ENCODE data around the gene IL10RB. TPM values are rescaled to one million over a fixed set of nuclear protein-coding genes. Genes with fewer than 3 reads are reported as not detected.

IL10RB gene
- total and polyA plus RNA-seq, 2 of the 4 experiments (the other 2 are of a cell fraction), result 20.1 to 45.2 TPM

GRCh38 chr21:33273044-33273443, 6.9 kb downstream of the IL10RB start:
- H3K9ac ChIP-seq (ENCODE audit: low read depth, low read length), result no peak overlapping the region
- peaks cover 10 to 21% of the 10 kb centered on the region in 2 experiments; a peak in 3 of 4 replicates for H3K79me1 ChIP-seq (ENCODE audit: low read depth in 1 of 2, low read length in 2 of 2)
- no peak for DNase-seq
- no TSS peak for BruUV-seq (replicated peaks)
- ChIA-PET CTCF (no interaction called here), POLR2A (ENCODE audit: unreplicated experiment) (no interaction called here)
- H2BK15ac ChIP-seq (ENCODE audit: low read depth, low read length), result no peak overlapping the region
- no peak overlapping the region for H3K4ac ChIP-seq (ENCODE audit: low read depth, low read length)
- no peak overlapping the region for H3K4me2 ChIP-seq (ENCODE audit: low read depth, low read length)
- no peaks in the 10 kb centered on the region for H3K4me1 ChIP-seq (ENCODE audit: control insufficient read depth, insufficient read depth, low read length)
- no peak for TF ChIP-seq ELK1 (IDR thresholded peaks at IDR 0.05; ENCODE audit: borderline replicate concordance, low read depth, low read length)
- no peak for TF ChIP-seq POLR2A (IDR thresholded peaks at IDR 0.05; ENCODE audit: low read depth, low read length)
- no peak for TF ChIP-seq CEBPB (IDR thresholded peaks at IDR 0.05; ENCODE audit: low read depth, low read length)
- TF ChIP-seq BHLHE40 (IDR thresholded peaks at IDR 0.05; ENCODE audit: low read depth, low read length), result no peak
- TF ChIP-seq NFE2L2 (IDR thresholded peaks at IDR 0.05; ENCODE audit: low read depth, low read length), result no peak
- TF ChIP-seq MAFK (IDR thresholded peaks at IDR 0.05; ENCODE audit: low read depth, low read length), result no peak
- no peak for TF ChIP-seq RFX5 (IDR thresholded peaks at IDR 0.05; ENCODE audit: low read depth, low read length)
- TF ChIP-seq, protein P1, sequence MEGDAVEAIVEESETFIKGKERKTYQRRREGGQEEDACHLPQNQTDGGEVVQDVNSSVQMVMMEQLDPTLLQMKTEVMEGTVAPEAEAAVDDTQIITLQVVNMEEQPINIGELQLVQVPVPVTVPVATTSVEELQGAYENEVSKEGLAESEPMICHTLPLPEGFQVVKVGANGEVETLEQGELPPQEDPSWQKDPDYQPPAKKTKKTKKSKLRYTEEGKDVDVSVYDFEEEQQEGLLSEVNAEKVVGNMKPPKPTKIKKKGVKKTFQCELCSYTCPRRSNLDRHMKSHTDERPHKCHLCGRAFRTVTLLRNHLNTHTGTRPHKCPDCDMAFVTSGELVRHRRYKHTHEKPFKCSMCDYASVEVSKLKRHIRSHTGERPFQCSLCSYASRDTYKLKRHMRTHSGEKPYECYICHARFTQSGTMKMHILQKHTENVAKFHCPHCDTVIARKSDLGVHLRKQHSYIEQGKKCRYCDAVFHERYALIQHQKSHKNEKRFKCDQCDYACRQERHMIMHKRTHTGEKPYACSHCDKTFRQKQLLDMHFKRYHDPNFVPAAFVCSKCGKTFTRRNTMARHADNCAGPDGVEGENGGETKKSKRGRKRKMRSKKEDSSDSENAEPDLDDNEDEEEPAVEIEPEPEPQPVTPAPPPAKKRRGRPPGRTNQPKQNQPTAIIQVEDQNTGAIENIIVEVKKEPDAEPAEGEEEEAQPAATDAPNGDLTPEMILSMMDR (conservative IDR thresholded peaks at IDR 0.05; ENCODE audit: low read depth, low read length), result no peak
- TF ChIP-seq USF2 (IDR thresholded peaks at IDR 0.05; ENCODE audit: low read depth, low read length), result no peak
- TF ChIP-seq FOS (IDR thresholded peaks at IDR 0.05; ENCODE audit: low read depth, low read length), result no peak
- peaks cover 2% of the 10 kb centered on the region; the same call in 1 of the 2 replicates for H3K9me1 ChIP-seq (ENCODE audit: insufficient read depth, low read length)
- H4K91ac ChIP-seq (ENCODE audit: insufficient read depth, low read depth, low read length), result no peak overlapping the region
- no peak overlapping the region for H2AK9ac ChIP-seq (replicated peaks; ENCODE audit: low read depth, low read length, poor library complexity)
- no peak overlapping the region for H2BK120ac ChIP-seq (ENCODE audit: low read depth, low read length)
- H3K56ac ChIP-seq (ENCODE audit: extremely low read depth, insufficient read depth, low read length), result no peak overlapping the region
- H4K8ac ChIP-seq (ENCODE audit: low read depth in 2 of 2, low read length in 2 of 2), result no peak overlapping the region
- H2BK20ac ChIP-seq (ENCODE audit: low read depth, low read length), result no peak overlapping the region
- no peaks in the 10 kb centered on the region for H3K9me3 ChIP-seq (ENCODE audit: control insufficient read depth, insufficient read depth, low read length)
- no peak overlapping the region for H2AK5ac ChIP-seq (ENCODE audit: low read depth, low read length)
- no peak overlapping the region for H3K23ac ChIP-seq (ENCODE audit: low read depth, low read length)
- H2BK5ac ChIP-seq (ENCODE audit: low read depth, low read length, poor library complexity, severe bottlenecking), result no peak overlapping the region
- intact Hi-C loops (cut with micrococcal nuclease), result no loop called here
- peaks cover 16% of the 10 kb centered on the region for H3K36me3 ChIP-seq (ENCODE audit: control insufficient read depth, insufficient read depth, low read length)
- WGBS, 2 experiments (ENCODE audit: extremely low coverage in 2 of 2, insufficient read length in 1 of 2), result 92% methylated on average over 2 of the region's 6 CpGs; no CpG with 5 or more reads in 1 of the 2 experiments
- H4K20me1 ChIP-seq (ENCODE audit: insufficient read depth, low read length), result no peaks in the 10 kb centered on the region
- H4K5ac ChIP-seq (ENCODE audit: low read depth, low read length), result no peak overlapping the region
- no peak overlapping the region for H3K18ac ChIP-seq (ENCODE audit: low read depth, low read length)
- dilution Hi-C loops (cut with HindIII; ENCODE audit: low sequenced_read_pairs, unreplicated experiment), result no loop called here
- H2AFZ ChIP-seq (replicated peaks; ENCODE audit: low read length, poor library complexity), result no peak overlapping the region
- H3K4me3 ChIP-seq (ENCODE audit: insufficient read depth, low read depth, low read length), result no peak overlapping the region
- no peak overlapping the region for H3K27ac ChIP-seq (ENCODE audit: insufficient read depth, low read length)
- H3K14ac ChIP-seq (replicated peaks; ENCODE audit: low read depth, low read length), result no peak overlapping the region
- no peak for ATAC-seq (ENCODE audit: low read depth)
- H3K27me3 ChIP-seq (ENCODE audit: control insufficient read depth, insufficient read depth, low read length), result no peaks in the 10 kb centered on the region
- in situ Hi-C loops (cut with MboI; ENCODE audit: low sequenced_read_pairs), result no loop called here

Data from IMR-90 (cell line).